GM12801 (cell line): Measurements from ENCODE around the gene SNX27.

ENCODE experiments used
- CTCF ChIP-seq: IDR thresholded peaks from one replicate; pipeline ENCODE4 v1.5.1; 2011; ENCODE audit warnings: control low read depth; ENCODE audit not compliant: insufficient read length; ENCODE audit errors: extremely low read depth

The SNX27 gene

GRCh38 chr1:151611832-151612500, at the start of gene SNX27:
Gene SNX27, plus strand, starts transcription at chr1:151612050. Its CDS starts 152 bp downstream, at chr1:151612202.
- TF ChIP-seq CTCF: no peak

- no peak for TF ChIP-seq CTCF
Observed at GRCh38 chr1:151562661-151563060, 49.2 kb upstream of the SNX27 start.

GRCh38 chr1:151563376-151563775, 48.5 kb upstream of the SNX27 start:
- TF ChIP-seq CTCF: no peak

- no peak for TF ChIP-seq CTCF
Observed at GRCh38 chr1:151565502-151566189, 46.2 kb upstream of the SNX27 start.

- no peak for TF ChIP-seq CTCF
Observed at GRCh38 chr1:151568626-151569088, 43.2 kb upstream of the SNX27 start.

GRCh38 chr1:151570819-151571218, 41.0 kb upstream of the SNX27 start:
- no peak for TF ChIP-seq CTCF

- TF ChIP-seq CTCF: no peak
Observed at GRCh38 chr1:151574575-151575529, 37.0 kb upstream of the SNX27 start.
